Astrocyte of the cerebellum (primary cell): ENCODE data around the gene ZG16.
"Not testable (repeated sequence)": the region's sequence is repeated elsewhere in the genome, so short reads cannot be mapped to it uniquely, and the experiment has no call there.

Source experiments
- DNase-seq: peaks from one replicate; pipeline ENCODE4 v3.0.0-alpha.2; 2011; ENCODE audit warnings: low read depth
- H3K4me3 ChIP-seq: 2 replicates; pipeline ENCODE4 v1.5.1; 2011; ENCODE audit warnings: mild to moderate bottlenecking, low read depth, low read length, moderate library complexity
- CTCF ChIP-seq: IDR thresholded peaks from 2 replicates; pipeline ENCODE4 v1.5.1; 2012; ENCODE audit warnings: low read length, low read depth, moderate library complexity, mild to moderate bottlenecking; ENCODE audit errors: missing control alignments
- in situ Hi-C: cut with HindIII; loops from 2 replicates; pipeline ENCODE4 v1.10.0; 2017; ENCODE audit warnings: low sequenced_read_pairs

The ZG16 gene

GRCh38 chr16:29777576-29778350, at the start of gene ZG16:
TSS of gene ZG16 (plus strand) at chr16:29778256. CDS start at chr16:29779267, 1,011 bp downstream.
- in situ Hi-C loops, result no loop called here
- TF ChIP-seq CTCF, result no peak
- DNase-seq, result no peak
- no peak within 1 kb of the TSS for H3K4me3 ChIP-seq

- peak; percentile 18 for DNase-seq
- TF ChIP-seq CTCF, result peak; percentile 77
- no peak overlapping the region for H3K4me3 ChIP-seq
- in situ Hi-C loops, result no loop called here
These were observed 48.9 kb upstream of the ZG16 start for GRCh38 chr16:29729116-29729521.

- TF ChIP-seq CTCF, result no peak
- in situ Hi-C loops, result no loop called here
- H3K4me3 ChIP-seq, result no peak overlapping the region
These were observed 47.4 kb upstream of the ZG16 start for GRCh38 chr16:29730649-29731048.

GRCh38 chr16:29731768-29732601, 46.1 kb upstream of the ZG16 start:
- in situ Hi-C loops, result not testable (repeated sequence)

More at GRCh38 chr16:29730649-29731048, 47.4 kb upstream of the ZG16 start:
- DNase-seq, result no peak

GRCh38 chr16:29734786-29735185, 43.3 kb upstream of the ZG16 start:
- TF ChIP-seq CTCF, result no peak
- H3K4me3 ChIP-seq, result no peak overlapping the region
- DNase-seq, result no peak
- in situ Hi-C loops, result no loop called here

More at GRCh38 chr16:29731768-29732601, 46.1 kb upstream of the ZG16 start:
- not testable (repeated sequence) for DNase-seq, H3K4me3 ChIP-seq

GRCh38 chr16:29736112-29736511, 41.9 kb upstream of the ZG16 start:
- H3K4me3 ChIP-seq, result no peak overlapping the region
- peak; percentile 21 for TF ChIP-seq CTCF
- in situ Hi-C loops, result no loop called here
- no peak for DNase-seq

- no peak for DNase-seq
- H3K4me3 ChIP-seq, result no peak overlapping the region
- no peak for TF ChIP-seq CTCF
- in situ Hi-C loops, result no loop called here
These were observed 41.3 kb upstream of the ZG16 start for GRCh38 chr16:29736764-29737163.
